T-helper 1 cell (primary cell): ENCODE measurements around the gene DHRS13.
"Not testable (repeated sequence)": the region's sequence is repeated elsewhere in the genome, so short reads cannot be mapped to it uniquely, and the experiment has no call there.

ENCODE experiments used
- DNase-seq, 5 donors: peaks; one replicate each; pipeline ENCODE4 v3.0.0-alpha.2; 2012 to 2020

Gene DHRS13

GRCh38 chr17:28881533-28882056, 21.3 kb downstream of the DHRS13 start:
- no peak for DNase-seq

- no peak for DNase-seq
Measured at GRCh38 chr17:28880572-28880945, 22.3 kb downstream of the DHRS13 start.

GRCh38 chr17:28879886-28880571, 22.9 kb downstream of the DHRS13 start:
- no peak for DNase-seq

- DNase-seq = no peak
Measured at GRCh38 chr17:28878981-28879380, 23.9 kb downstream of the DHRS13 start.

GRCh38 chr17:28878158-28878910, 24.5 kb downstream of the DHRS13 start:
- DNase-seq = no peak

- DNase-seq = not testable (repeated sequence)
Measured at GRCh38 chr17:28877150-28877711, 25.6 kb downstream of the DHRS13 start.

- no peak for DNase-seq
Measured at GRCh38 chr17:28875848-28876550, 26.9 kb downstream of the DHRS13 start.

GRCh38 chr17:28874750-28875149, 28.1 kb downstream of the DHRS13 start:
- no peak for DNase-seq

GRCh38 chr17:28873839-28874238, 29.0 kb downstream of the DHRS13 start:
- DNase-seq = no peak

GRCh38 chr17:28871056-28871579, 31.8 kb downstream of the DHRS13 start:
- peak in 2 of 5 donors; percentile 18 to 84 for DNase-seq

GRCh38 chr17:28867276-28867675, 35.6 kb downstream of the DHRS13 start:
- DNase-seq = no peak

GRCh38 chr17:28865946-28866752, 36.7 kb downstream of the DHRS13 start:
- DNase-seq = no peak

- DNase-seq = no peak
Measured at GRCh38 chr17:28864991-28865849, 37.7 kb downstream of the DHRS13 start.

GRCh38 chr17:28863953-28864352, 38.9 kb downstream of the DHRS13 start:
- DNase-seq = no peak

- DNase-seq = no peak
Measured at GRCh38 chr17:28862561-28862960, 40.3 kb downstream of the DHRS13 start.

- no peak for DNase-seq
Measured at GRCh38 chr17:28861393-28862203, 41.3 kb downstream of the DHRS13 start.

GRCh38 chr17:28860363-28860808, 42.5 kb downstream of the DHRS13 start:
- no peak for DNase-seq

- no peak for DNase-seq
Measured at GRCh38 chr17:28858801-28859355, 44.0 kb downstream of the DHRS13 start.
